HEK293 (cell line): ENCODE results near the gene USP3.

Experiments used
- CTCF ChIA-PET: fragments of 350-600 bp; formaldehyde crosslinking; extraction: SDS; loops from one replicate; lab custom pipeline; 2021; ENCODE audit warnings: antibody characterized with exemption; lab: Yijun Ruan, JAX
- POLR2A ChIA-PET: fragments of 300-600 bp; formaldehyde crosslinking; extraction: SDS; loops from one replicate; lab custom pipeline; 2020; ENCODE audit warnings: antibody characterized with exemption, inconsistent platforms; lab: Yijun Ruan, JAX
- H3K27ac ChIP-seq: fragments of 200-500 bp; sonication (Bioruptor generic); 2 replicates; pipeline ENCODE4 v1.5.1; 2014; ENCODE audit warnings: low read depth, low read length, control low read depth, inconsistent platforms; ENCODE audit errors: extremely low read depth
- H3K36me3 ChIP-seq, 2 experiments: fragments of 200-500 bp in 1 of 2; sonication (Bioruptor generic) in 1 of 2; 1 replicate in 1 of 2; 2 replicates in 1 of 2; pipeline ENCODE4 v1.5.1; 2014 to 2017; ENCODE audit warnings: inconsistent platforms in 2 of 2, low read length in 2 of 2; ENCODE audit not compliant: control insufficient read depth in 2 of 2, insufficient read depth in 1 of 2
- H3K4me1 ChIP-seq: fragments of 200-500 bp; sonication (Bioruptor generic); 2 replicates; pipeline ENCODE4 v1.5.1; 2014; ENCODE audit warnings: mild to moderate bottlenecking, low read length, inconsistent platforms; ENCODE audit not compliant: control insufficient read depth, insufficient read depth
- H3K4me3 ChIP-seq: 2 replicates; pipeline ENCODE4 v1.5.1; 2011; ENCODE audit warnings: low read depth, mild to moderate bottlenecking, control low read depth, low read length, moderate library complexity
- H3K9me3 ChIP-seq: fragments of 200-500 bp; sonication (Bioruptor generic); 2 replicates; pipeline ENCODE4 v1.5.1; 2014; ENCODE audit warnings: low read depth, low read length, inconsistent platforms; ENCODE audit not compliant: control insufficient read depth, insufficient read depth
- ATF2 ChIP-seq: fragments of 450-650 bp; formaldehyde crosslinking; IDR thresholded peaks from 2 replicates; pipeline ENCODE4 v1.5.1; 2016; ENCODE audit warnings: missing biosample characterization, missing genetic modification characterization, low read depth
- HOXC10 ChIP-seq: sonication (generic); formaldehyde crosslinking; IDR thresholded peaks from 2 replicates; pipeline ENCODE4 v1.8.1; 2023; ENCODE audit warnings: mild to moderate bottlenecking, missing genetic modification reagents
- KLF8 ChIP-seq: fragments of 450-650 bp; formaldehyde crosslinking; IDR thresholded peaks from 2 replicates; pipeline ENCODE4 v1.5.1; 2016; ENCODE audit warnings: missing biosample characterization, missing genetic modification characterization
- SCRT1 ChIP-seq: fragments of 450-650 bp; formaldehyde crosslinking; IDR thresholded peaks from 2 replicates; pipeline ENCODE4 v1.5.1; 2016; ENCODE audit warnings: missing biosample characterization, missing genetic modification characterization, borderline replicate concordance
- SP2 ChIP-seq: fragments of 450-650 bp; formaldehyde crosslinking; IDR thresholded peaks from 2 replicates; pipeline ENCODE4 v1.5.1; 2016; ENCODE audit warnings: missing biosample characterization, missing genetic modification characterization
- SP3 ChIP-seq: fragments of 450-650 bp; formaldehyde crosslinking; IDR thresholded peaks from 2 replicates; pipeline ENCODE4 v1.5.1; 2016; ENCODE audit warnings: missing biosample characterization, missing genetic modification characterization
- ZBTB17 ChIP-seq: fragments of 450-650 bp; formaldehyde crosslinking; IDR thresholded peaks from 2 replicates; pipeline ENCODE4 v1.5.1; 2016; ENCODE audit warnings: missing biosample characterization, missing genetic modification characterization
- ZBTB21 ChIP-seq: fragments of 450-650 bp; formaldehyde crosslinking; IDR thresholded peaks from 2 replicates; pipeline ENCODE4 v1.5.1; 2017; ENCODE audit warnings: missing biosample characterization, missing genetic modification characterization
- ZEB2 ChIP-seq: fragments of 450-650 bp; formaldehyde crosslinking; IDR thresholded peaks from 2 replicates; pipeline ENCODE4 v1.5.1; 2016; ENCODE audit warnings: missing biosample characterization, missing genetic modification characterization
- ZFP37 ChIP-seq: fragments of 450-650 bp; formaldehyde crosslinking; IDR thresholded peaks from 2 replicates; pipeline ENCODE4 v1.5.1; 2016; ENCODE audit warnings: missing biosample characterization, missing genetic modification characterization
- ZNF350 ChIP-seq: fragments of 450-650 bp; formaldehyde crosslinking; IDR thresholded peaks from 2 replicates; pipeline ENCODE4 v1.5.0; 2017; ENCODE audit warnings: missing biosample characterization, mild to moderate bottlenecking, missing genetic modification characterization
- ZNF37A ChIP-seq: fragments of 450-650 bp; IDR thresholded peaks from 2 replicates; pipeline ENCODE4 v1.5.1; 2018; ENCODE audit warnings: missing biosample characterization, missing genetic modification characterization
- ZNF600 ChIP-seq: fragments of 450-650 bp; formaldehyde crosslinking; IDR thresholded peaks from 2 replicates; pipeline ENCODE4 v1.5.1; 2016; ENCODE audit warnings: missing biosample characterization, missing genetic modification characterization
- ZNF626 ChIP-seq: fragments of 450-650 bp; sonication (Bioruptor Pico); formaldehyde crosslinking; IDR thresholded peaks from 2 replicates; pipeline ENCODE4 v1.5.1; 2018; ENCODE audit warnings: missing biosample characterization, missing genetic modification characterization, inconsistent platforms
- ZNF629 ChIP-seq: fragments of 450-650 bp; formaldehyde crosslinking; IDR thresholded peaks from 2 replicates; pipeline ENCODE4 v1.5.1; 2017; ENCODE audit warnings: missing biosample characterization, missing genetic modification characterization
- ZNF639 ChIP-seq: fragments of 450-650 bp; formaldehyde crosslinking; IDR thresholded peaks from 2 replicates; pipeline ENCODE4 v1.5.1; 2016; ENCODE audit warnings: missing biosample characterization, missing genetic modification characterization
- ZNF677 ChIP-seq: fragments of 450-650 bp; IDR thresholded peaks from 2 replicates; pipeline ENCODE4 v1.5.0; 2018; ENCODE audit warnings: missing biosample characterization, mild to moderate bottlenecking, missing genetic modification characterization, moderate library complexity
- TF ChIP-seq, protein P1 (sequence below): fragments of 450-650 bp; formaldehyde crosslinking; IDR thresholded peaks from 2 replicates; pipeline ENCODE4 v1.5.1; 2016; ENCODE audit warnings: missing biosample characterization, missing genetic modification characterization
- TF ChIP-seq, protein P2 (sequence below): fragments of 450-650 bp; formaldehyde crosslinking; IDR thresholded peaks from 2 replicates; pipeline ENCODE4 v1.5.1; 2016; ENCODE audit warnings: missing biosample characterization, missing genetic modification characterization
- TF ChIP-seq, protein P3 (sequence below): fragments of 450-650 bp; formaldehyde crosslinking; IDR thresholded peaks from 2 replicates; pipeline ENCODE4 v1.5.1; 2016; ENCODE audit warnings: missing biosample characterization, missing genetic modification characterization
- TF ChIP-seq, protein P4 (sequence below): fragments of 450-650 bp; formaldehyde crosslinking; IDR thresholded peaks from 2 replicates; pipeline ENCODE4 v1.5.1; 2017; ENCODE audit warnings: missing biosample characterization, missing genetic modification characterization
- TF ChIP-seq, protein P5 (sequence below): fragments of 450-650 bp; formaldehyde crosslinking; IDR thresholded peaks from 2 replicates; pipeline ENCODE4 v1.5.1; 2016; ENCODE audit warnings: missing biosample characterization, missing genetic modification characterization

Gene USP3

DNA sequence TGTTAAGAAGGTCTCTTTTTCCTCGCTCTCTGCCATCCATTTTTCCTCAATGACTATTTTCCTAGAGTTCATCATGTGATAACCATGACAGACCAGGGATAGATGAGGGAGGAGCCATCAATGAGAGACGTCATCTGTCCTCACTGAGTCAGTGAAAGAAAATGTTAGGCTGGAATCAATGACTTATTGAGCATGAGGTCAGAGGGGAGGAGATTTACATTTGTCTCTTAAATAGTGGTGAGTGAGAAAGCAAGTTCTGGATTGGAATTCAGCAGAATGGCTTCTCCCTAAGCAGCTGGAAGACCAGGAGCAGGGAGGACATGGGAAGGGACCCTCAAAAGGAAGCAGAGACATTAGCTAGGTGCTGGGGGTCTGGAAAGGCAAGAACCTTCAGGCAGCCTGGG, 28.2 kb upstream of the USP3 start:
- H3K4me1 ChIP-seq = peaks cover 23% of the 10 kb centered on the region
- no peak overlapping the region for H3K4me3 ChIP-seq
- TF ChIP-seq SP3 (tag by site-specific recombination) = peak; percentile 47; the same call in 1 of the 2 replicates
- TF ChIP-seq, protein P1, sequence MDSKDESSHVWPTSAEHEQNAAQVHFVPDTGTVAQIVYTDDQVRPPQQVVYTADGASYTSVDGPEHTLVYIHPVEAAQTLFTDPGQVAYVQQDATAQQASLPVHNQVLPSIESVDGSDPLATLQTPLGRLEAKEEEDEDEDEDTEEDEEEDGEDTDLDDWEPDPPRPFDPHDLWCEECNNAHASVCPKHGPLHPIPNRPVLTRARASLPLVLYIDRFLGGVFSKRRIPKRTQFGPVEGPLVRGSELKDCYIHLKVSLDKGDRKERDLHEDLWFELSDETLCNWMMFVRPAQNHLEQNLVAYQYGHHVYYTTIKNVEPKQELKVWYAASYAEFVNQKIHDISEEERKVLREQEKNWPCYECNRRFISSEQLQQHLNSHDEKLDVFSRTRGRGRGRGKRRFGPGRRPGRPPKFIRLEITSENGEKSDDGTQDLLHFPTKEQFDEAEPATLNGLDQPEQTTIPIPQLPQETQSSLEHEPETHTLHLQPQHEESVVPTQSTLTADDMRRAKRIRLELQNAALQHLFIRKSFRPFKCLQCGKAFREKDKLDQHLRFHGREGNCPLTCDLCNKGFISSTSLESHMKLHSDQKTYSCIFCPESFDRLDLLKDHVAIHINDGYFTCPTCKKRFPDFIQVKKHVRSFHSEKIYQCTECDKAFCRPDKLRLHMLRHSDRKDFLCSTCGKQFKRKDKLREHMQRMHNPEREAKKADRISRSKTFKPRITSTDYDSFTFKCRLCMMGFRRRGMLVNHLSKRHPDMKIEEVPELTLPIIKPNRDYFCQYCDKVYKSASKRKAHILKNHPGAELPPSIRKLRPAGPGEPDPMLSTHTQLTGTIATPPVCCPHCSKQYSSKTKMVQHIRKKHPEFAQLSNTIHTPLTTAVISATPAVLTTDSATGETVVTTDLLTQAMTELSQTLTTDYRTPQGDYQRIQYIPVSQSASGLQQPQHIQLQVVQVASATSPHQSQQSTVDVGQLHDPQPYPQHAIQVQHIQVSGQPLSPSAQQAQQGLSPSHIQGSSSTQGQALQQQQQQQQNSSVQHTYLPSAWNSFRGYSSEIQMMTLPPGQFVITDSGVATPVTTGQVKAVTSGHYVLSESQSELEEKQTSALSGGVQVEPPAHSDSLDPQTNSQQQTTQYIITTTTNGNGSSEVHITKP (tag by site-specific recombination) = 0 out of 2 replicates have a peak, but pooled peaks have one; percentile 21
- peak; percentile 85 for TF ChIP-seq ATF2 (tag by site-specific recombination)
- TF ChIP-seq KLF8 (tag by site-specific recombination) = 0 out of 2 replicates have a peak, but pooled peaks have one; percentile 55
- TF ChIP-seq SCRT1 (tag by site-specific recombination) = no peak
- TF ChIP-seq, protein P2, sequence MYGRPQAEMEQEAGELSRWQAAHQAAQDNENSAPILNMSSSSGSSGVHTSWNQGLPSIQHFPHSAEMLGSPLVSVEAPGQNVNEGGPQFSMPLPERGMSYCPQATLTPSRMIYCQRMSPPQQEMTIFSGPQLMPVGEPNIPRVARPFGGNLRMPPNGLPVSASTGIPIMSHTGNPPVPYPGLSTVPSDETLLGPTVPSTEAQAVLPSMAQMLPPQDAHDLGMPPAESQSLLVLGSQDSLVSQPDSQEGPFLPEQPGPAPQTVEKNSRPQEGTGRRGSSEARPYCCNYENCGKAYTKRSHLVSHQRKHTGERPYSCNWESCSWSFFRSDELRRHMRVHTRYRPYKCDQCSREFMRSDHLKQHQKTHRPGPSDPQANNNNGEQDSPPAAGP (tag by site-specific recombination) = peak; percentile 36; the same call in 1 of the 2 replicates
- TF ChIP-seq ZNF350 (tag by site-specific recombination) = no peak
- TF ChIP-seq SP2 (tag by site-specific recombination) = peak; percentile 17; the same call in 1 of the 2 replicates
- TF ChIP-seq, protein P3, sequence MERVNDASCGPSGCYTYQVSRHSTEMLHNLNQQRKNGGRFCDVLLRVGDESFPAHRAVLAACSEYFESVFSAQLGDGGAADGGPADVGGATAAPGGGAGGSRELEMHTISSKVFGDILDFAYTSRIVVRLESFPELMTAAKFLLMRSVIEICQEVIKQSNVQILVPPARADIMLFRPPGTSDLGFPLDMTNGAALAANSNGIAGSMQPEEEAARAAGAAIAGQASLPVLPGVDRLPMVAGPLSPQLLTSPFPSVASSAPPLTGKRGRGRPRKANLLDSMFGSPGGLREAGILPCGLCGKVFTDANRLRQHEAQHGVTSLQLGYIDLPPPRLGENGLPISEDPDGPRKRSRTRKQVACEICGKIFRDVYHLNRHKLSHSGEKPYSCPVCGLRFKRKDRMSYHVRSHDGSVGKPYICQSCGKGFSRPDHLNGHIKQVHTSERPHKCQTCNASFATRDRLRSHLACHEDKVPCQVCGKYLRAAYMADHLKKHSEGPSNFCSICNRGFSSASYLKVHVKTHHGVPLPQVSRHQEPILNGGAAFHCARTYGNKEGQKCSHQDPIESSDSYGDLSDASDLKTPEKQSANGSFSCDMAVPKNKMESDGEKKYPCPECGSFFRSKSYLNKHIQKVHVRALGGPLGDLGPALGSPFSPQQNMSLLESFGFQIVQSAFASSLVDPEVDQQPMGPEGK = no peak
- TF ChIP-seq, protein P4, sequence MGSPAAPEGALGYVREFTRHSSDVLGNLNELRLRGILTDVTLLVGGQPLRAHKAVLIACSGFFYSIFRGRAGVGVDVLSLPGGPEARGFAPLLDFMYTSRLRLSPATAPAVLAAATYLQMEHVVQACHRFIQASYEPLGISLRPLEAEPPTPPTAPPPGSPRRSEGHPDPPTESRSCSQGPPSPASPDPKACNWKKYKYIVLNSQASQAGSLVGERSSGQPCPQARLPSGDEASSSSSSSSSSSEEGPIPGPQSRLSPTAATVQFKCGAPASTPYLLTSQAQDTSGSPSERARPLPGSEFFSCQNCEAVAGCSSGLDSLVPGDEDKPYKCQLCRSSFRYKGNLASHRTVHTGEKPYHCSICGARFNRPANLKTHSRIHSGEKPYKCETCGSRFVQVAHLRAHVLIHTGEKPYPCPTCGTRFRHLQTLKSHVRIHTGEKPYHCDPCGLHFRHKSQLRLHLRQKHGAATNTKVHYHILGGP = peak; percentile 64; the same call in 1 of the 2 replicates
- TF ChIP-seq ZNF626 (tag by site-specific recombination) = no peak
- 0 out of 2 replicates have a peak, but pooled peaks have one; percentile 42 for TF ChIP-seq ZFP37 (tag by site-specific recombination)
- TF ChIP-seq ZNF639 (tag by site-specific recombination) = peak; percentile 18; the same call in 1 of the 2 replicates
- peak; percentile 78 for TF ChIP-seq ZBTB17 (tag by site-specific recombination)
- TF ChIP-seq ZBTB21 = peak; percentile 47; the same call in 1 of the 2 replicates
- TF ChIP-seq ZNF629 (tag by site-specific recombination) = peak; percentile 95
- no peak for TF ChIP-seq ZNF37A (tag by site-specific recombination)
- peak; percentile 27; the same call in 1 of the 2 replicates for TF ChIP-seq ZNF600
- no peak for TF ChIP-seq HOXC10 (CRISPR knock-in tag)
- TF ChIP-seq, protein P5, sequence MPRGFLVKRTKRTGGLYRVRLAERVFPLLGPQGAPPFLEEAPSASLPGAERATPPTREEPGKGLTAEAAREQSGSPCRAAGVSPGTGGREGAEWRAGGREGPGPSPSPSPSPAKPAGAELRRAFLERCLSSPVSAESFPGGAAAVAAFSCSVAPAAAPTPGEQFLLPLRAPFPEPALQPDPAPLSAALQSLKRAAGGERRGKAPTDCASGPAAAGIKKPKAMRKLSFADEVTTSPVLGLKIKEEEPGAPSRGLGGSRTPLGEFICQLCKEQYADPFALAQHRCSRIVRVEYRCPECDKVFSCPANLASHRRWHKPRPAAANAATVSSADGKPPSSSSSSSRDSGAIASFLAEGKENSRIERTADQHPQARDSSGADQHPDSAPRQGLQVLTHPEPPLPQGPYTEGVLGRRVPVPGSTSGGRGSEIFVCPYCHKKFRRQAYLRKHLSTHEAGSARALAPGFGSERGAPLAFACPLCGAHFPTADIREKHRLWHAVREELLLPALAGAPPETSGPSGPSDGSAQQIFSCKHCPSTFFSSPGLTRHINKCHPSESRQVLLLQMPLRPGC (tag by site-specific recombination) = 0 out of 2 replicates have a peak, but pooled peaks have one; percentile 36
- TF ChIP-seq ZEB2 (tag by site-specific recombination) = peak; percentile 81
- no peak for TF ChIP-seq ZNF677 (tag by site-specific recombination)
- TF ChIP-seq, all 188 proteins: peak for 15
- no peak overlapping the region for H3K27ac ChIP-seq
- H3K36me3 ChIP-seq = no peaks in the 10 kb centered on the region
- CTCF ChIA-PET = interaction anchor here (2.0 to 2.4 kb wide), 2 partner anchors 10 to 11 kb away, joined by 8 to 11 read pairs; no protein-coding TSS in a partner anchor
- H3K9me3 ChIP-seq = no peaks in the 10 kb centered on the region
- POLR2A ChIA-PET = interaction anchor here (0.9 to 1.1 kb wide), 2 partner anchors 9 to 29 kb away, joined by 3 read pairs; no protein-coding TSS in a partner anchor
